ENCODE results near the gene TPRA1. TPM values are rescaled to one million over a fixed set of nuclear protein-coding genes. Genes with fewer than 3 reads are reported as not detected.
A peak's percentile ranks its signal among the peaks of the same experiment; 100 is the strongest.

Gene TPRA1
- total RNA-seq, 1 donor from 2014 or later: 24.6 TPM

DNA sequence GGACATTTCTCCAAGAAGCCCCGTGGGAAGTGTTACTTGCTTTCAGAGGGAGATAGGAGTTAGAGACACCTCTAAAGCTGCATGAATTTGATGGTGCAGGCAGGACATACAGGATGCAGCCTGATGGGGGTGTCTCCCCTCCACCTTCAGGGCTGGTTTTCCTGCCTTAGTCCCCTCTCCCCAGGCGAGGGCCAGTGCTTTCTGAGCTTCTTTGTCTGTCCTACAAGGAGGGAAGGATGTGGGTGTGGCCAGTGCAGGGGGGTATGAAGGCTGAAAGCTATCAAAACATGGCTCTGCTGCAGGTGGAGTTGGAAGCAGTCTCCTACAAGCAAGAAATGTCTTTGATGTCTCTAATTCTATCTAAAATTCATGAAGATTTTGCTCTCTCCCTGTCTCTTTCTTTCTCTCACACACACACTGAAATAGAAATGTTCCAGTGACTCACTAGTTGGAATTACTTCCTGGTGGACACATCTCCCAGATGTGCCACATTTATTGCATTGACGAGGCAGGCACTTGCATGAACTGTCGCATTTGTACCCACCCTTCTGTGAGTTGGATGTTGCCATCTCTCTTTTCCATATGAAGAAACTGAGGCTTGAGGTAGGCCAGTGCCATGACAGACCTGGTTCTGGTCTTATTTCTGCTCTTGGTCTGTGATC lies 24.5 kb upstream of the TPRA1 start:
- Mint-ChIP-seq H3K4me1 (ENCODE audit: low read depth, unreplicated experiment) (peaks cover 34% of the 10 kb centered on the region), H3K27me3 (ENCODE audit: low read depth, unreplicated experiment) (no peaks in the 10 kb centered on the region), H3K36me3 (ENCODE audit: low read depth, unreplicated experiment) (peaks cover 8% of the 10 kb centered on the region), H3K4me3 (ENCODE audit: unreplicated experiment) (no peak overlapping the region), H3K9me3 (ENCODE audit: unreplicated experiment) (no peaks in the 10 kb centered on the region), H3K27ac (ENCODE audit: unreplicated experiment) (no peak overlapping the region)
- Histone ChIP-seq H3K4me3 (ENCODE audit: insufficient read depth, low read depth, low read length) (no peak overlapping the region), H4K20me1 (ENCODE audit: insufficient read depth, low read length) (no peaks in the 10 kb centered on the region), H3K79me2 (ENCODE audit: insufficient read depth, low read length) (no peaks in the 10 kb centered on the region), H3K9ac (ENCODE audit: low read length) (no peak overlapping the region), H3K36me3 (ENCODE audit: insufficient read depth, low read length) (peaks cover 2% of the 10 kb centered on the region), H3K27ac (ENCODE audit: low read depth, low read length) (no peak overlapping the region), H3K4me2 (ENCODE audit: low read length) (peak overlapping the region; percentile 13), H3K9me3 (ENCODE audit: insufficient read depth, low read depth, low read length) (no peaks in the 10 kb centered on the region), H2AFZ (ENCODE audit: low read depth, low read length) (no peak overlapping the region), H3K4me1 (ENCODE audit: insufficient read depth, low read length) (peaks cover 28% of the 10 kb centered on the region), H3K27me3 (ENCODE audit: insufficient read depth, low read length) (no peaks in the 10 kb centered on the region)
- DNase-seq (ENCODE audit: low read depth): no peak
- FAIRE-seq: no peak
- no peak for TF ChIP-seq EZH2 (IDR thresholded peaks at IDR 0.05; ENCODE audit: insufficient read depth, low read length)
- TF ChIP-seq, protein P1, sequence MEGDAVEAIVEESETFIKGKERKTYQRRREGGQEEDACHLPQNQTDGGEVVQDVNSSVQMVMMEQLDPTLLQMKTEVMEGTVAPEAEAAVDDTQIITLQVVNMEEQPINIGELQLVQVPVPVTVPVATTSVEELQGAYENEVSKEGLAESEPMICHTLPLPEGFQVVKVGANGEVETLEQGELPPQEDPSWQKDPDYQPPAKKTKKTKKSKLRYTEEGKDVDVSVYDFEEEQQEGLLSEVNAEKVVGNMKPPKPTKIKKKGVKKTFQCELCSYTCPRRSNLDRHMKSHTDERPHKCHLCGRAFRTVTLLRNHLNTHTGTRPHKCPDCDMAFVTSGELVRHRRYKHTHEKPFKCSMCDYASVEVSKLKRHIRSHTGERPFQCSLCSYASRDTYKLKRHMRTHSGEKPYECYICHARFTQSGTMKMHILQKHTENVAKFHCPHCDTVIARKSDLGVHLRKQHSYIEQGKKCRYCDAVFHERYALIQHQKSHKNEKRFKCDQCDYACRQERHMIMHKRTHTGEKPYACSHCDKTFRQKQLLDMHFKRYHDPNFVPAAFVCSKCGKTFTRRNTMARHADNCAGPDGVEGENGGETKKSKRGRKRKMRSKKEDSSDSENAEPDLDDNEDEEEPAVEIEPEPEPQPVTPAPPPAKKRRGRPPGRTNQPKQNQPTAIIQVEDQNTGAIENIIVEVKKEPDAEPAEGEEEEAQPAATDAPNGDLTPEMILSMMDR (IDR thresholded peaks at IDR 0.05; ENCODE audit: insufficient read depth, low read depth, low read length): no peak

DNA sequence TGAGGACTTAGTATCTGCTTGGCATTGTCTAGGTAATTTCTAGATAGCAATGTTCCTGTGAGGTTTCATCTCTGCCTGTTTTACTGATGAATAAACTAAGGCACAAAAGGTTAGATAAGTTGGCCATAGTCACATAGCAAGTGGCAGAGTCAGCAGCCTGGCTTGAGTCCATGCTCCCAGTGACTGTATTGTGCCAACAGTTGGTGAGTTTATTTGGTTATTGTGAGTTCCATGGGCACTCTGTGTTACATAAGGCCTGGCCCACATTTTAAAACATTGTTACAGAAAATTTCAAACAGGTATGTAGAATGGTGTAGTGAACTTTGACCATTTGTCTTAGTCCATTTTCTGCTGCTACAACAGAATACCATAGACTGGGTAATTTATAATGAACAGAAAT lies 22.9 kb upstream of the TPRA1 start:
- H3K9me3 Mint-ChIP-seq (ENCODE audit: unreplicated experiment): no peaks in the 10 kb centered on the region
- Histone ChIP-seq H3K4me3 (ENCODE audit: insufficient read depth, low read depth, low read length) (no peak overlapping the region), H3K4me2 (ENCODE audit: low read length) (peak overlapping the region; percentile 45), H3K9ac (ENCODE audit: low read length) (peak overlapping the region; percentile 15), H3K27ac (ENCODE audit: low read depth, low read length) (peak overlapping the region; percentile 3), H4K20me1 (ENCODE audit: insufficient read depth, low read length) (no peaks in the 10 kb centered on the region), H3K36me3 (ENCODE audit: insufficient read depth, low read length) (peaks cover 2% of the 10 kb centered on the region), H2AFZ (ENCODE audit: low read depth, low read length) (no peak overlapping the region), H3K79me2 (ENCODE audit: insufficient read depth, low read length) (no peaks in the 10 kb centered on the region), H3K4me1 (ENCODE audit: insufficient read depth, low read length) (peaks cover 29% of the 10 kb centered on the region), H3K9me3 (ENCODE audit: insufficient read depth, low read depth, low read length) (no peaks in the 10 kb centered on the region), H3K27me3 (ENCODE audit: insufficient read depth, low read length) (no peaks in the 10 kb centered on the region)
- H3K27ac Mint-ChIP-seq (ENCODE audit: unreplicated experiment): peak overlapping the region; percentile 84
- peak; percentile 17 for FAIRE-seq
- H3K36me3 Mint-ChIP-seq (ENCODE audit: low read depth, unreplicated experiment): peaks cover 11% of the 10 kb centered on the region
- peaks cover 35% of the 10 kb centered on the region for H3K4me1 Mint-ChIP-seq (ENCODE audit: low read depth, unreplicated experiment)
- H3K27me3 Mint-ChIP-seq (ENCODE audit: low read depth, unreplicated experiment): no peaks in the 10 kb centered on the region
- TF ChIP-seq EZH2 (IDR thresholded peaks at IDR 0.05; ENCODE audit: insufficient read depth, low read length): no peak
- TF ChIP-seq, protein P1 (IDR thresholded peaks at IDR 0.05; ENCODE audit: insufficient read depth, low read depth, low read length): no peak
- no peak overlapping the region for H3K4me3 Mint-ChIP-seq (ENCODE audit: unreplicated experiment)
- no peak for DNase-seq (ENCODE audit: low read depth)

DNA sequence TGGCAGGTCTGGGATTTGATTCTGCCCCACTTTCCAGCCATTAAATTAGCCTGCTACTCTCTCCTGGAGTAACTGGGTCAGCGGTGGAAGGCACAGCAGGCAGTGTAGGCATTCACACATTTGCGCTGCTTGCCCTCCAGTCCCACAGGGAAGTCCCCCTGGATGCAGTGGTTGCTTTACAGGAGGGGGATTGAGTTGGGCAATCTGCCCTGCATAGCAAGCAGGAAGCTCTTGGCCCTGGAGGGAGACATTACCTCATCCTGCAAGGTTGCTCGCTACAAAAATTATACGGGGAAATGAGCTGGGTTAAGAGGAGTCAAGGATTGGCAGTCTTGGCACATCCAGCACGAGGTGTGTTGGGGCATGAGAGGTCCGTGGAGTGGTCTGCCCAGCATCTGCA lies 22.4 kb upstream of the TPRA1 start:
- peak; percentile 66 for DNase-seq (ENCODE audit: low read depth)
- Histone ChIP-seq H3K36me3 (ENCODE audit: insufficient read depth, low read length) (peaks cover 4% of the 10 kb centered on the region), H3K4me3 (ENCODE audit: insufficient read depth, low read depth, low read length) (no peak overlapping the region), H3K27ac (ENCODE audit: low read depth, low read length) (peak overlapping the region; percentile 40), H3K4me1 (ENCODE audit: insufficient read depth, low read length) (peaks cover 29% of the 10 kb centered on the region), H3K79me2 (ENCODE audit: insufficient read depth, low read length) (no peaks in the 10 kb centered on the region), H3K27me3 (ENCODE audit: insufficient read depth, low read length) (no peaks in the 10 kb centered on the region), H3K9me3 (ENCODE audit: insufficient read depth, low read depth, low read length) (no peaks in the 10 kb centered on the region), H2AFZ (ENCODE audit: low read depth, low read length) (no peak overlapping the region), H3K4me2 (ENCODE audit: low read length) (peak overlapping the region; percentile 45), H4K20me1 (ENCODE audit: insufficient read depth, low read length) (no peaks in the 10 kb centered on the region), H3K9ac (ENCODE audit: low read length) (peak overlapping the region; percentile 15)
- FAIRE-seq: no peak
- peaks cover 14% of the 10 kb centered on the region for H3K36me3 Mint-ChIP-seq (ENCODE audit: low read depth, unreplicated experiment)
- no peaks in the 10 kb centered on the region for H3K27me3 Mint-ChIP-seq (ENCODE audit: low read depth, unreplicated experiment)
- peaks cover 35% of the 10 kb centered on the region for H3K4me1 Mint-ChIP-seq (ENCODE audit: low read depth, unreplicated experiment)
- TF ChIP-seq, protein P1 (IDR thresholded peaks at IDR 0.05; ENCODE audit: insufficient read depth, low read depth, low read length): no peak
- no peak for TF ChIP-seq EZH2 (IDR thresholded peaks at IDR 0.05; ENCODE audit: insufficient read depth, low read length)
- no peaks in the 10 kb centered on the region for H3K9me3 Mint-ChIP-seq (ENCODE audit: unreplicated experiment)
- H3K4me3 Mint-ChIP-seq (ENCODE audit: unreplicated experiment): no peak overlapping the region
- peak overlapping the region; percentile 84 for H3K27ac Mint-ChIP-seq (ENCODE audit: unreplicated experiment)

Data from astrocyte (in vitro differentiated cells and primary cell).